Activated CD8-positive, alpha-beta memory T cell treated with anti-CD3 and anti-CD28 coated beads, Interleukin-2, amount 50 U/mL, for 48 hours (primary cell): ENCODE measurements around the gene RNF180.
"Not testable (repeated sequence)": the region's sequence is repeated elsewhere in the genome, so short reads cannot be mapped to it uniquely, and the experiment has no call there.

Experiments
- DNase-seq: peaks from one replicate; pipeline ENCODE4 v3.0.0-alpha.2; 2020

RNF180 gene

GRCh38 chr5:64286381-64286780 lies 120.7 kb downstream of the RNF180 start:
- no peak for DNase-seq

GRCh38 chr5:64288496-64288895 lies 122.9 kb downstream of the RNF180 start:
- not testable (repeated sequence) for DNase-seq

GRCh38 chr5:64292611-64293215 lies 127.1 kb downstream of the RNF180 start:
- no peak for DNase-seq

GRCh38 chr5:64295101-64295500 lies 129.5 kb downstream of the RNF180 start:
- DNase-seq = no peak

- no peak for DNase-seq
These were observed 132.9 kb downstream of the RNF180 start for GRCh38 chr5:64298586-64298985.

GRCh38 chr5:64299805-64300204 lies 134.2 kb downstream of the RNF180 start:
- DNase-seq = no peak

- DNase-seq = no peak
These were observed 135.9 kb downstream of the RNF180 start for GRCh38 chr5:64301566-64301965.

- DNase-seq = no peak
These were observed 142.5 kb downstream of the RNF180 start for GRCh38 chr5:64308135-64308534.

GRCh38 chr5:64312491-64312890 lies 146.8 kb downstream of the RNF180 start:
- DNase-seq = no peak

- no peak for DNase-seq
These were observed 150.1 kb downstream of the RNF180 start for GRCh38 chr5:64315778-64316177.

GRCh38 chr5:64318175-64318574 lies 152.5 kb downstream of the RNF180 start:
- no peak for DNase-seq

- DNase-seq = no peak
These were observed 157.9 kb downstream of the RNF180 start for GRCh38 chr5:64323591-64323990.

- no peak for DNase-seq
These were observed 165.1 kb downstream of the RNF180 start for GRCh38 chr5:64330728-64331231.

GRCh38 chr5:64331597-64332277 lies 166.1 kb downstream of the RNF180 start:
- no peak for DNase-seq

GRCh38 chr5:64333886-64334285 lies 168.2 kb downstream of the RNF180 start:
- no peak for DNase-seq

- DNase-seq = no peak
These were observed 174.1 kb downstream of the RNF180 start for GRCh38 chr5:64339769-64340168.

GRCh38 chr5:64340293-64340692 lies 174.7 kb downstream of the RNF180 start:
- no peak for DNase-seq

- DNase-seq = no peak
These were observed 175.7 kb downstream of the RNF180 start for GRCh38 chr5:64341340-64341739.

- DNase-seq = no peak
These were observed 178.9 kb downstream of the RNF180 start for GRCh38 chr5:64344501-64344900.

GRCh38 chr5:64347309-64347708 lies 181.7 kb downstream of the RNF180 start:
- DNase-seq = no peak

- DNase-seq = no peak
These were observed 198.8 kb downstream of the RNF180 start for GRCh38 chr5:64364426-64364825.

- DNase-seq = no peak
These were observed 219.1 kb downstream of the RNF180 start for GRCh38 chr5:64384765-64385164.

- DNase-seq = no peak
These were observed 231.9 kb downstream of the RNF180 start for GRCh38 chr5:64397552-64397951.

- DNase-seq = not testable (repeated sequence)
These were observed 233.1 kb downstream of the RNF180 start for GRCh38 chr5:64398735-64399134.
